Measurements from ENCODE around the gene TEPSIN. TPM values are rescaled to one million over a fixed set of nuclear protein-coding genes. Genes with fewer than 3 reads are reported as not detected.

Gene TEPSIN
- polyA plus RNA-seq, 1 donor from 2014 or later, result 50.0 TPM

DNA sequence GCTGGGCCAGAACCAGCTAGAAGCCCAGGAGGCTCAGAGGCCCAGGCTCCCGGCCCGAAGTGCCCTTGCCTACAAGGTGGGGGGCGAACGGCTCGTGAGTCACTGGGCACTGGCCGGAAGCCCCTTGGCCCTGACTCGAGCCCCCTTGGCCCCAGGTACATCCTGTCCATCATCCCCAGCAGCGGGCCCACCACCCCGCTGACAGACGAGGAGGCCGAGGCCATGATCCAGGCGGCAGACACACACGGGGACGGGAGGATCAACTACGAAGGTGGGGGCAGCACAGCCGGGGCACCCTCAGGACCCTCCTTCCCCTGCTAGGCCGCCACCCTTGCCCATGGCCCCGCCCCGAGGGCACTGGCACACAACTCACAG is 57.1 kb downstream of the TEPSIN start:
- H3K9ac ChIP-seq (ENCODE audit: low read length), result no peak overlapping the region
- H3K79me2 ChIP-seq (replicated peaks; ENCODE audit: insufficient read depth, low read length), result no peaks in the 10 kb centered on the region
- no peaks in the 10 kb centered on the region for H3K9me2 ChIP-seq (ENCODE audit: insufficient read depth, low read length)
- no peaks in the 10 kb centered on the region for H3K36me3 ChIP-seq (ENCODE audit: insufficient read depth, low read length)
- no peaks in the 10 kb centered on the region for H3K27me3 ChIP-seq (ENCODE audit: insufficient read depth, low read depth, low read length)
- no peak for TF ChIP-seq EP300 (conservative IDR thresholded peaks at IDR 0.05; ENCODE audit: poor library complexity, severe bottlenecking)
- TF ChIP-seq, protein P1, sequence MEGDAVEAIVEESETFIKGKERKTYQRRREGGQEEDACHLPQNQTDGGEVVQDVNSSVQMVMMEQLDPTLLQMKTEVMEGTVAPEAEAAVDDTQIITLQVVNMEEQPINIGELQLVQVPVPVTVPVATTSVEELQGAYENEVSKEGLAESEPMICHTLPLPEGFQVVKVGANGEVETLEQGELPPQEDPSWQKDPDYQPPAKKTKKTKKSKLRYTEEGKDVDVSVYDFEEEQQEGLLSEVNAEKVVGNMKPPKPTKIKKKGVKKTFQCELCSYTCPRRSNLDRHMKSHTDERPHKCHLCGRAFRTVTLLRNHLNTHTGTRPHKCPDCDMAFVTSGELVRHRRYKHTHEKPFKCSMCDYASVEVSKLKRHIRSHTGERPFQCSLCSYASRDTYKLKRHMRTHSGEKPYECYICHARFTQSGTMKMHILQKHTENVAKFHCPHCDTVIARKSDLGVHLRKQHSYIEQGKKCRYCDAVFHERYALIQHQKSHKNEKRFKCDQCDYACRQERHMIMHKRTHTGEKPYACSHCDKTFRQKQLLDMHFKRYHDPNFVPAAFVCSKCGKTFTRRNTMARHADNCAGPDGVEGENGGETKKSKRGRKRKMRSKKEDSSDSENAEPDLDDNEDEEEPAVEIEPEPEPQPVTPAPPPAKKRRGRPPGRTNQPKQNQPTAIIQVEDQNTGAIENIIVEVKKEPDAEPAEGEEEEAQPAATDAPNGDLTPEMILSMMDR (IDR thresholded peaks at IDR 0.05; ENCODE audit: poor library complexity, severe bottlenecking), result no peak
- no peak for TF ChIP-seq TAF1 (IDR thresholded peaks at IDR 0.05; ENCODE audit: low read depth)
- no peak for TF ChIP-seq SMC3 (conservative IDR thresholded peaks at IDR 0.05; ENCODE audit: poor library complexity)
- no peak for TF ChIP-seq EZH2 (IDR thresholded peaks at IDR 0.05; ENCODE audit: borderline replicate concordance, insufficient read depth, low read length, poor library complexity, severe bottlenecking)
- no peak for TF ChIP-seq MXI1 (conservative IDR thresholded peaks at IDR 0.05; ENCODE audit: poor library complexity, severe bottlenecking)
- TF ChIP-seq, protein P2, sequence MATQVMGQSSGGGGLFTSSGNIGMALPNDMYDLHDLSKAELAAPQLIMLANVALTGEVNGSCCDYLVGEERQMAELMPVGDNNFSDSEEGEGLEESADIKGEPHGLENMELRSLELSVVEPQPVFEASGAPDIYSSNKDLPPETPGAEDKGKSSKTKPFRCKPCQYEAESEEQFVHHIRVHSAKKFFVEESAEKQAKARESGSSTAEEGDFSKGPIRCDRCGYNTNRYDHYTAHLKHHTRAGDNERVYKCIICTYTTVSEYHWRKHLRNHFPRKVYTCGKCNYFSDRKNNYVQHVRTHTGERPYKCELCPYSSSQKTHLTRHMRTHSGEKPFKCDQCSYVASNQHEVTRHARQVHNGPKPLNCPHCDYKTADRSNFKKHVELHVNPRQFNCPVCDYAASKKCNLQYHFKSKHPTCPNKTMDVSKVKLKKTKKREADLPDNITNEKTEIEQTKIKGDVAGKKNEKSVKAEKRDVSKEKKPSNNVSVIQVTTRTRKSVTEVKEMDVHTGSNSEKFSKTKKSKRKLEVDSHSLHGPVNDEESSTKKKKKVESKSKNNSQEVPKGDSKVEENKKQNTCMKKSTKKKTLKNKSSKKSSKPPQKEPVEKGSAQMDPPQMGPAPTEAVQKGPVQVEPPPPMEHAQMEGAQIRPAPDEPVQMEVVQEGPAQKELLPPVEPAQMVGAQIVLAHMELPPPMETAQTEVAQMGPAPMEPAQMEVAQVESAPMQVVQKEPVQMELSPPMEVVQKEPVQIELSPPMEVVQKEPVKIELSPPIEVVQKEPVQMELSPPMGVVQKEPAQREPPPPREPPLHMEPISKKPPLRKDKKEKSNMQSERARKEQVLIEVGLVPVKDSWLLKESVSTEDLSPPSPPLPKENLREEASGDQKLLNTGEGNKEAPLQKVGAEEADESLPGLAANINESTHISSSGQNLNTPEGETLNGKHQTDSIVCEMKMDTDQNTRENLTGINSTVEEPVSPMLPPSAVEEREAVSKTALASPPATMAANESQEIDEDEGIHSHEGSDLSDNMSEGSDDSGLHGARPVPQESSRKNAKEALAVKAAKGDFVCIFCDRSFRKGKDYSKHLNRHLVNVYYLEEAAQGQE (IDR thresholded peaks at IDR 0.05; ENCODE audit: borderline replicate concordance), result no peak
- no peak for TF ChIP-seq POLR2AphosphoS5 (IDR thresholded peaks at IDR 0.05)
- TF ChIP-seq RAD21 (conservative IDR thresholded peaks at IDR 0.05), result no peak
- no peaks in the 10 kb centered on the region for H3F3A ChIP-seq (ENCODE audit: insufficient read depth, low read length, poor library complexity, severe bottlenecking)
- no peak overlapping the region for H3K27ac ChIP-seq (ENCODE audit: low read length)
- H2AFZ ChIP-seq (ENCODE audit: low read depth, low read length), result no peak overlapping the region
- no peak overlapping the region for H3K4me2 ChIP-seq (ENCODE audit: low read length)
- no peaks in the 10 kb centered on the region for H3K9me3 ChIP-seq (ENCODE audit: low read length)
- no peaks in the 10 kb centered on the region for H4K20me1 ChIP-seq (ENCODE audit: insufficient read depth)
- no peak overlapping the region for H3K4me3 ChIP-seq (ENCODE audit: low read length)

DNA sequence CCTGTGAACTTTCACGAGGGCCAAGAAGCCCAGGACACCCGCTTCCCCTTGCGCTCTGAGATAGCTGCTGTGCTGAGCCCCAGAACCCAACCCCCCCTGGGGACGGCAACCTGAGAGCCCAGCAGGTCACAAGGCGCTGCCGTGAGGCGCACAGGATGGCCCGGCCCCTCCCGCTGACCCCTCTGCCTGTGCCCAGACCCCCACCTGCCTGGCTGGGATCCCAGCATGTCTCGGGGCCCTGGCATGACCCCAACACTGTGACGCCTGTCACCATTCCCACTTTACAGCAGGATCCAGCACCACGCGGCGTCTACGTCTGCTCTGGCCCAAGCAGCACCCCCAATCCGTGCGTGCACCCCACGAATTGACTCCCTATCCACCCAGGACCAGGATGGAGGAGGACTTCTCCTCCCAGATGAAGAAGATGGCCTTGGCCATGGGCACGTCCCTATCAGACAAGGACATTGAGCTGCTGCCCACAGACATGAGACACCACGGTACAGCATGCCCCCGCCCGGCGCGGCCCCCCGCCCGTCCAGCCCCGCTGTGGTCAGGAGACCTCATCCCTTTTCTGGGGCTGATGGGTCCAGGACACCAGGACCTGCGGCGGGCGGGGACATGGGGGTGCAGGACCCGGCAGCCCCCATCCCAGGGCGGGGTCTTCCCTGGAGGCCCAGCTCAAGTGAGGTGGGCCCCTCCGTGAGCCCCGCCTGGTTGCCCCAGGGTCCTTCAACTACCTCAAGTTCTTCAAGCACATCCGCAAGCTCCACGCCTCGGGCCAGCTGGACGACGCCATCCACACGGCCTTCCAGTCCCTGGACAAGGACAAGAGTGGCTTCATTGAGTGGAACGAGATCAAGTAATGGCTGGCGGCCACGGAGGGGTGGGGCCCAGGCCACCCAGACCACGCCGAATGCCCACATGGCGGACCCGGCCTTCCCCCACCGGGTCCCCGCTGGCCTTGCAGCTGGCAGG is 57.7 kb downstream of the TEPSIN start:
- Histone ChIP-seq H3K9me2 (ENCODE audit: insufficient read depth, low read length) (no peaks in the 10 kb centered on the region), H2AFZ (ENCODE audit: low read depth, low read length) (no peak overlapping the region), H3K79me2 (replicated peaks; ENCODE audit: insufficient read depth, low read length) (no peaks in the 10 kb centered on the region), H3K9me3 (ENCODE audit: low read length) (no peaks in the 10 kb centered on the region), H3K36me3 (ENCODE audit: insufficient read depth, low read length) (no peaks in the 10 kb centered on the region), H3K4me3 (ENCODE audit: low read length) (no peak overlapping the region), H3K9ac (ENCODE audit: low read length) (no peak overlapping the region), H3K27ac (ENCODE audit: low read length) (no peak overlapping the region), H4K20me1 (ENCODE audit: insufficient read depth) (no peaks in the 10 kb centered on the region), H3K27me3 (ENCODE audit: insufficient read depth, low read depth, low read length) (no peaks in the 10 kb centered on the region), H3K4me2 (ENCODE audit: low read length) (no peak overlapping the region), H3F3A (ENCODE audit: insufficient read depth, low read length, poor library complexity, severe bottlenecking) (no peaks in the 10 kb centered on the region)
- no peak for TF ChIP-seq MXI1 (conservative IDR thresholded peaks at IDR 0.05; ENCODE audit: poor library complexity, severe bottlenecking)
- no peak for TF ChIP-seq SMC3 (conservative IDR thresholded peaks at IDR 0.05; ENCODE audit: poor library complexity)
